Epithelial cell of proximal tubule (primary cell): ENCODE measurements around the gene SGO2. TPM values are rescaled to one million over a fixed set of nuclear protein-coding genes. Genes with fewer than 3 reads are reported as not detected.

Experiments
- DNase-seq: peaks from one replicate; pipeline ENCODE4 v3.0.0-alpha.2; 2011; ENCODE audit warnings: low read depth
- H3K4me3 ChIP-seq: 2 replicates; pipeline ENCODE4 v1.5.1; 2011; ENCODE audit warnings: low read depth, mild to moderate bottlenecking, low read length
- CTCF ChIP-seq: conservative IDR thresholded peaks from 2 replicates; pipeline ENCODE4 v1.5.1; 2012; ENCODE audit warnings: low read depth, mild to moderate bottlenecking, low read length
- total RNA-seq: library from RNA; depleted of rRNA; stranded (reverse); fragments of >200 nt; gene quantifications from 2 replicates; pipeline ENCODE4 v1.2.3, GENCODE V29; 2015

SGO2 gene
- total RNA-seq, 1 donor from 2014 or later: 29.4 TPM

DNA sequence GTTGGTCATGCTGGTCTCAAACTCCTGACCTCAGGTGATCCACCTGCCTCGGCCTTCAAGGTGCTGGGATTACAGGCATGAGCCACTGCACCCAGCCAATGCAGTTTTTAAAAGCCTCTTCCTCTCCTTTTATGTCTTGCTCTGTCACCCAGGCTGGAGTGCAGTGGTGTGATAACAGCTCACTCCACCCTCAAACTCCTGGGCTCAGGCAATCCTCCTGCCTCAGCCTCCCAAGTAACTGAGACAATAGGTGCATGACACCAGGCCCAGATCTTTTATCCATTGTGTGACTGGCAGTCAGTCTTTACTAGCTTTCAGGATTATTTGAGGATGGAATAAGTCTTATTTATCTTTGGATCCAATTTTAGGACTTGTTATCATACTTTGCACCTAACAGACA, 29.3 kb upstream of the SGO2 start:
- H3K4me3 ChIP-seq: no peak overlapping the region
- DNase-seq: no peak
- no peak for TF ChIP-seq CTCF

- no peak for TF ChIP-seq CTCF
- no peak for DNase-seq
Measured at GRCh38 chr2:200498402-200499162, 27.4 kb upstream of the SGO2 start.

DNA sequence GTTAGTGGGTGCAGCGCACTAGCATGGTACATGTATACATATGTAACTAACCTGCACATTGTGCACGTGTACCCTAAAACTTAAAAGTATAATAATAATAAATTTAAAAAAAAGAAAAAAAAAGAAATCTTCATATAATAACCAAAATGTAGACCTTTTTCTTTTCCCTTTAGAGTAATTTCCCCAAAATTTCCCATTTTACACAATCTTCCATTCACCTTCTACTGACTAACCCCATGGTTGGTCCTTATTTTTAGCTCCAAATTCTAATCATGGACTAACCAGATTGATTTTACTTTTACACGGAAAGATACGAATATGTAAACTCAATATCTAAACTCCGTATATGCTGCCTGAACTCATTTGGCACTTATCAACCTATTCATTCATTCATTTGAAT, 23.8 kb upstream of the SGO2 start:
- no peak overlapping the region for H3K4me3 ChIP-seq
- no peak for TF ChIP-seq CTCF

More at GRCh38 chr2:200498402-200499162, 27.4 kb upstream of the SGO2 start:
- H3K4me3 ChIP-seq: no peak overlapping the region

GRCh38 chr2:200506679-200507078, 19.3 kb upstream of the SGO2 start:
- H3K4me3 ChIP-seq: no peak overlapping the region

More for the DNA sequence above, 23.8 kb upstream of the SGO2 start:
- no peak for DNase-seq

DNA sequence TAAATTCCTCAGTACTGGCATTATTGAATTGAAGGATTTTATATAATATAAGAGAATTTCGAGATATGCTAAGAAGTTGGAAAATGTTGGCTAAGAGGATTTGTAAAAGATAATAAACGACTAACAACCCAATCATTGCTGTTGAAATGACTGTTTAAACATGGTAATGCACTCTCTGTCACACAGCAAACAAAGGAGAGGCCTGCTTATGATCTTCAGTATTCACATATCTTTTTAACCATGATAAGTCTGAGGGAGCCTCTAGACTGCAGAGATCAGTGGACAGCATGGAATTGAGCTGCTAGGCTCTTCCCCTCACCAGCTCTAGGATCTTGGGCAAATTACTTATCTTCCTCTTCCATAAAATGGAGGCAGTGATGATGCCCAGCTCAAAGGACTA, 18.8 kb upstream of the SGO2 start:
- DNase-seq: no peak
- H3K4me3 ChIP-seq: no peak overlapping the region
- no peak for TF ChIP-seq CTCF

More at GRCh38 chr2:200506679-200507078, 19.3 kb upstream of the SGO2 start:
- no peak for TF ChIP-seq CTCF
- DNase-seq: no peak

DNA sequence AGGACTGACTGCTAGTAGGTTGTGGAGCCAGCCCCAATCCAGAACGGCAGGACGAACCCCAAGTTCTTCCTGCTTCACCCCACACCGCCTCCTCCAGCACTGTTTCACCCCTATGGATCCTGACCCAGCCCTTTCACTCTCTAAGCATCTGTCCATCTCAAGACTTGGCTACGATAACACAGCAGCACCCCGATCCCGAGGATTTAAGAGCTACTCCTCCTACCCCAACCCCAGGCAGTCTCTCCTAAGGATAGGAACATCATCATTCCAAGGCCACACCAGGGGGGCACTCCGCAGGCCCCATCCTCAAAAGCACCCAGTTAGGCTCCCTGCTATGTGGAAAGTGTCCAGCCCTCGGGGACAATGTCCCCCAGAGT, 16.8 kb upstream of the SGO2 start:
- H3K4me3 ChIP-seq: peak overlapping the region; percentile 84
- no peak for DNase-seq
- no peak for TF ChIP-seq CTCF

GRCh38 chr2:200509612-200510433, 16.2 kb upstream of the SGO2 start, which contains the start of gene KCTD18:
TSS of gene KCTD18 (minus strand) at chr2:200510068. CDS start at chr2:200507016, 3,052 bp downstream.
- DNase-seq: no peak
- peak within 1 kb of the TSS; percentile 84 for H3K4me3 ChIP-seq
- peak; percentile 68 for TF ChIP-seq CTCF
